LNCaP clone FGC (cell line): ENCODE measurements around the gene DHRSX.

Experiments used
- DNase-seq: peaks from one replicate; pipeline ENCODE4 v3.0.0-alpha.2; 2011; ENCODE audit warnings: low read depth
- H3K4me3 ChIP-seq: 2 replicates; pipeline ENCODE4 v1.5.1; 2011; ENCODE audit warnings: mild to moderate bottlenecking, low read depth, low read length, control low read depth
- TF ChIP-seq, protein P1 (sequence below): IDR thresholded peaks from 2 replicates; pipeline ENCODE4 v1.5.1; 2012; ENCODE audit warnings: mild to moderate bottlenecking; ENCODE audit not compliant: control insufficient read depth, insufficient read depth; ENCODE audit errors: extremely low read depth

The DHRSX gene

DNA sequence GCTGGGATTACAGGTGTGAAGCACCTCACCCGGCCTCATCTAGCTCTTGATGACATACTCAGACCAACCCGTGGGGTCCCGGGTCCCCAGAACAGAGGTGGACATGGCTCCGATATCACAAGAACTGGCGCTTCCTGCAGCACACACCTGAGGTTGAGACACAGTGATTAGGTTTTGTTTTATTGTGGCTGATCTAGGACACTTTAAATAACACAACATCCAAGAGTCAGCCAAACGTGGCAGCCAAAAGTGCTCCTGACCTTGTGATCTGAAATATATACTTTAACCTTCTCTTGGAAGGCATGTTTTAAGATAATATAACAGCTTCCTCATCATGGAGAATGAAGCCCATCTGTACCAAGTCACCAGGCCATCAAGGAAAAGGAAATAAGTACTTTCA is 198.9 kb downstream of the DHRSX start:
- no peak for DNase-seq
- TF ChIP-seq, protein P1, sequence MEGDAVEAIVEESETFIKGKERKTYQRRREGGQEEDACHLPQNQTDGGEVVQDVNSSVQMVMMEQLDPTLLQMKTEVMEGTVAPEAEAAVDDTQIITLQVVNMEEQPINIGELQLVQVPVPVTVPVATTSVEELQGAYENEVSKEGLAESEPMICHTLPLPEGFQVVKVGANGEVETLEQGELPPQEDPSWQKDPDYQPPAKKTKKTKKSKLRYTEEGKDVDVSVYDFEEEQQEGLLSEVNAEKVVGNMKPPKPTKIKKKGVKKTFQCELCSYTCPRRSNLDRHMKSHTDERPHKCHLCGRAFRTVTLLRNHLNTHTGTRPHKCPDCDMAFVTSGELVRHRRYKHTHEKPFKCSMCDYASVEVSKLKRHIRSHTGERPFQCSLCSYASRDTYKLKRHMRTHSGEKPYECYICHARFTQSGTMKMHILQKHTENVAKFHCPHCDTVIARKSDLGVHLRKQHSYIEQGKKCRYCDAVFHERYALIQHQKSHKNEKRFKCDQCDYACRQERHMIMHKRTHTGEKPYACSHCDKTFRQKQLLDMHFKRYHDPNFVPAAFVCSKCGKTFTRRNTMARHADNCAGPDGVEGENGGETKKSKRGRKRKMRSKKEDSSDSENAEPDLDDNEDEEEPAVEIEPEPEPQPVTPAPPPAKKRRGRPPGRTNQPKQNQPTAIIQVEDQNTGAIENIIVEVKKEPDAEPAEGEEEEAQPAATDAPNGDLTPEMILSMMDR: no peak
- H3K4me3 ChIP-seq: no peak overlapping the region

DNA sequence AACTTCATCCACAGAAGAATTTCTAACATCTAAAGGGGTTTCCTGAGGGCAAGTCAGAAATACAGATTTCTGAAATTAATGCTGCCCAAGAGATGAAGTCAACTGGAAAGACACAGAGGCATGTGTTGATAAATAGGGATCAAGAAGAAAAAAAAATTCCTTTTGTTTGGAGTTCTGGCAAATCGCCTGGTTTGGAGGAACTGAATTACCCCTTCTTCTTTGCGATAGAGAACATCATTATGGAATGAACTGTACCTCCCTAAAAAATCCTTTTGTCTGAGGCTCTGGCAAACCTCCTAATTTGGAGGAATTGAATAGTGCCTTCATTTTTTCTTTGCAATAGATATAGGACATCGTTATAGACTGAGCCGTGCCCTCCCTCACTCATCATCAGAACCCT is 200.9 kb downstream of the DHRSX start:
- no peak overlapping the region for H3K4me3 ChIP-seq
- DNase-seq: no peak
- TF ChIP-seq, protein P1: no peak

DNA sequence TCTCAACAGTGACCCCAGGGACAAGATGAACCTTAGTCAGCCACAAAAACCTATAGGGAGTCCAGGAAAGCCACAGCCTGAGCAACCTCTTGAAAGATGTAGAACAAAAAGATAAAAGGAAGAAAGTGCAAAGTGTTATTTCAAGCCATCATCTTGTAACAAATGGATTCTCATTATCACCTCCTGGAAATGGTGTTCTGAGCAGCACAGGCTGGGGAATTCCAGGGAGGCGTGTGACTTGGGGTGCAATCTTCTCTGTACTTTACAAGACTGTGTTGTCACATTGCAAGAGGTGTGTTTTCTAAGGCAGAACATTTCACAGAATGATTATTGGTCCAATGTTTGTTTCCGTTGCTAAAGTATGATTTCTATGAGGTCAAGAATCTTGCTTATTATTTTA is 214.0 kb downstream of the DHRSX start:
- no peak overlapping the region for H3K4me3 ChIP-seq
- TF ChIP-seq, protein P1: no peak
- no peak for DNase-seq

DNA sequence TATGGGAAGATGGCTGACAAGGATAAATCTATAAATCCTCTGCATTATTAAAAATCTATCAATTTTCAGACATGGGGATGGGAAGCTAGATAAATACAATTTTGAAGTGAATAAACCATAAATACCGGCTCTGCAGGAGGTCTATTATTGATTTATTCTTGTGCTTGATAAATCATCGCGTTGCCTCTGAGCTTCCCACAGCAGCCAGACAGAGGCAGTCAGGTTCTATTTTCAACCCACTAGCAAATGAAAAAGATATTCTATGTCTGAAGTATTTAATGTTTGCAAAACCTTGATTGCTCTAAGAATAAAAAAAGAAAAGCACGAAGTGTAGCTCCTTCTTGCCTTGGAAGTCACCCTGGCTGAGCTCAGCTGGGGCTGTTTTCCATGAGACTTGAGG is 216.2 kb downstream of the DHRSX start:
- TF ChIP-seq, protein P1: no peak
- DNase-seq: no peak
- H3K4me3 ChIP-seq: no peak overlapping the region

DNA sequence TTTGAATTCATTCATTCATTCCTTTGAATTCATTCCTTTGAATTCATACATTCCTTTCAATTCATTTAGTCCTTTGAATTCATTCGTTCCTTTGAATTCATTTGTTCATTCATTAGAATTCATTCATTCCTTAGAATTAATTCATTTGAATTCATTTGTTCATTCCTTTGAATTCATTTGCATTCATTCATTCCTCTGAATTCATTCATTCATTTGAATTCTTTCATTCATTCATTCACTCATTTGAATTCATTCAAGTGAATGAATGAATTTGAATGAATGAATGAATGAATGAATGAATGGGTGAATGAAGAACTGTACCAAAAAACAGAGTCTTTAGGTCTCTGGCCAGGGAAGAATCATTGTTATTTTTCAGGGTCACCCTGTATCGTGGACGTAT is 216.6 kb downstream of the DHRSX start:
- no peak overlapping the region for H3K4me3 ChIP-seq
- TF ChIP-seq, protein P1: no peak
- DNase-seq: no peak

DNA sequence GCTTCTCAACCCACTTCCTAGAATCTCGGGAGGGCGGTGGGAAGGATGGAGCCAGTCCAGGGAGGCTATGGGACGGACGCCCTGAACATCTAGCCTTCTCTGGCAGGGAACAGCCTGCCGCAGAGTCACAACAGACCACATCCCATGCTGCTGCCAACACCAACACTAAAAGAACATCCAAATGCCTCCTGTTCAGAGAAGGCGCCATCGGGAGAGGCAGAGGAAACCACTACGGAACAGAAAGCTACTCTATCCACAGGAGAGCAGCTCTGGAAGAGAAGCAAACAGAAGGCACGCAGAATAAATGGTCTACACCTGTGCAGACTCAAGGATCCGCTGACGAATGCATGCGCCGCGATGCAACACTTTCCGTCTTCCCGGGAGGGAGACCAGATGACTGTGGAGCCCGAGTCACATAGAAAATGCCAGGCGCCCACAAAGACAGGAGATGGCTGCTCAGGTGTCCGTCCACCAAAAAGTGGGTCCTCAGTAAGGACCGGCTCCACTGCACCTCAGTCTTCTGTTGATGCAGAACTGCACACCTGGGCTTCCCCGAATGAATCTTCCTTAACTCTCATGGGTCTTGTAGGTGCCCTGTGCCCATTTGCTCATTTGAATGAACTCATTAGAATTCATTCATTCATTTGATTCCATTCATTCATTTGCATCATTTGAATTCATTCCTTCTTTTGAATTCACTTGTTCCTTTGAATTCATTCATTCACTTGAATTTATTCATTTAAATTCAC is 217.5 kb downstream of the DHRSX start:
- TF ChIP-seq, protein P1: no peak
- no peak overlapping the region for H3K4me3 ChIP-seq
- DNase-seq: no peak
